Cerebellar nuclear complex (tissue), 1 donor: ENCODE data around the gene P2RY12.

Experiments
- DNase-seq, 2 experiments: peaks; one replicate each; lab custom pipeline; 2025; lab: John Stamatoyannopoulos, UW

P2RY12 gene

GRCh38 chr3:151384741-151385174, at the start of gene P2RY12:
TSS of gene P2RY12 (minus strand) at chr3:151384753. CDS start at chr3:151338845, 45,908 bp downstream.
- no peak for DNase-seq

GRCh38 chr3:151432616-151433372, 48.2 kb upstream of the P2RY12 start:
- no peak for DNase-seq

GRCh38 chr3:151431940-151432339, 47.4 kb upstream of the P2RY12 start:
- no peak for DNase-seq

- no peak for DNase-seq
Observed at GRCh38 chr3:151430821-151431484, 46.4 kb upstream of the P2RY12 start.

GRCh38 chr3:151428386-151428785, 43.8 kb upstream of the P2RY12 start:
- no peak for DNase-seq

GRCh38 chr3:151426341-151426657, 41.7 kb upstream of the P2RY12 start:
- no peak for DNase-seq

- DNase-seq, result no peak
Observed at GRCh38 chr3:151425627-151426340, 41.2 kb upstream of the P2RY12 start.

- DNase-seq, result no peak
Observed at GRCh38 chr3:151423091-151423490, 38.5 kb upstream of the P2RY12 start.

- DNase-seq, result no peak
Observed at GRCh38 chr3:151421938-151422337, 37.4 kb upstream of the P2RY12 start.

GRCh38 chr3:151419806-151420205, 35.3 kb upstream of the P2RY12 start:
- DNase-seq, result no peak

GRCh38 chr3:151415289-151415688, 30.7 kb upstream of the P2RY12 start:
- DNase-seq, result no peak

GRCh38 chr3:151412989-151413388, 28.4 kb upstream of the P2RY12 start:
- DNase-seq, result no peak

GRCh38 chr3:151410891-151411559, 26.5 kb upstream of the P2RY12 start:
- no peak for DNase-seq

- no peak for DNase-seq
Observed at GRCh38 chr3:151407928-151408327, 23.4 kb upstream of the P2RY12 start.

GRCh38 chr3:151404316-151404715, 19.8 kb upstream of the P2RY12 start:
- DNase-seq, result no peak

GRCh38 chr3:151403246-151403645, 18.7 kb upstream of the P2RY12 start:
- DNase-seq, result no peak

- DNase-seq, result no peak
Observed at GRCh38 chr3:151402349-151402748, 17.8 kb upstream of the P2RY12 start.

- DNase-seq, result no peak
Observed at GRCh38 chr3:151400341-151400740, 15.8 kb upstream of the P2RY12 start.

GRCh38 chr3:151398895-151399294, 14.3 kb upstream of the P2RY12 start:
- DNase-seq, result no peak

GRCh38 chr3:151395806-151396205, 11.3 kb upstream of the P2RY12 start:
- DNase-seq, result no peak

- DNase-seq, result no peak
Observed at GRCh38 chr3:151394611-151395010, 10.1 kb upstream of the P2RY12 start.

- DNase-seq, result no peak
Observed at GRCh38 chr3:151393941-151394340, 9.4 kb upstream of the P2RY12 start.
